ENCODE results near the gene LSS. TPM values are rescaled to one million over a fixed set of nuclear protein-coding genes. Genes with fewer than 3 reads are reported as not detected.

LSS gene
- total RNA-seq, 1 experiment from 2014 or later, result 130 TPM

DNA sequence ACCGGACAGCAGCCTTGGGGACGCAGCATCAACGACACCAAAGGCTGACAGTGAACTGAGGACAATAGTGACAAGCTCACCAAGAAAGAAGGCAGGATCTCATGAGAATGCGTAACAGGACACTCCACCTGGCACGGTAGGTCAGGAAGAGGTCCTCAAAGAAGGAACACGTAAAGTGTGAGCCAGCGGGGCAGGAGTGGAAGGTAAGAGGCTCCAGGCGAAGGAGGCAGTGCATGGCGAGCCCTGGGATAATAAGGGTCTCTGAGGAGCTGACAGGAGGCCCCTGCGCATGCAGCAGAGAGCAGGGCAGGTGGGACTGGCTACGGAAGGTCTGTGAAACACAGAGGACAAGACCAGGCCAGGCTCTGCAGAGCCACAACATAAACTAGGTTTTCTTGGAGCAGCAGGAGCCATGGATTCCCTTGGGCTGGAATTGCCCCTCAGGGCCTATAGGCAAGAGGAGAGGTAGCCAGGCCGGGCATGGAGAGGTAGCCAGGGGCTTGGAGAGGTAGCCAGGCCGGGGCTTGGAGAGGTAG is 8.2 kb downstream of the LSS start:
- Histone ChIP-seq H3K4me1 (ENCODE audit: insufficient read depth, low read length, poor library complexity, severe bottlenecking) (no peaks in the 10 kb centered on the region), H3K36me3 (ENCODE audit: insufficient read depth, low read length, poor library complexity, severe bottlenecking) (peaks cover 52% of the 10 kb centered on the region), H3K4me3 (ENCODE audit: low read depth, low read length, poor library complexity, severe bottlenecking) (no peak overlapping the region), H3K9me3 (ENCODE audit: low read depth, low read length, poor library complexity, severe bottlenecking) (no peaks in the 10 kb centered on the region), H3K27ac (ENCODE audit: low read depth, low read length, poor library complexity, severe bottlenecking) (no peak overlapping the region), H3K27me3 (replicated peaks; ENCODE audit: insufficient read depth, low read depth, low read length, poor library complexity) (no peaks in the 10 kb centered on the region)
- TF ChIP-seq, protein P1, sequence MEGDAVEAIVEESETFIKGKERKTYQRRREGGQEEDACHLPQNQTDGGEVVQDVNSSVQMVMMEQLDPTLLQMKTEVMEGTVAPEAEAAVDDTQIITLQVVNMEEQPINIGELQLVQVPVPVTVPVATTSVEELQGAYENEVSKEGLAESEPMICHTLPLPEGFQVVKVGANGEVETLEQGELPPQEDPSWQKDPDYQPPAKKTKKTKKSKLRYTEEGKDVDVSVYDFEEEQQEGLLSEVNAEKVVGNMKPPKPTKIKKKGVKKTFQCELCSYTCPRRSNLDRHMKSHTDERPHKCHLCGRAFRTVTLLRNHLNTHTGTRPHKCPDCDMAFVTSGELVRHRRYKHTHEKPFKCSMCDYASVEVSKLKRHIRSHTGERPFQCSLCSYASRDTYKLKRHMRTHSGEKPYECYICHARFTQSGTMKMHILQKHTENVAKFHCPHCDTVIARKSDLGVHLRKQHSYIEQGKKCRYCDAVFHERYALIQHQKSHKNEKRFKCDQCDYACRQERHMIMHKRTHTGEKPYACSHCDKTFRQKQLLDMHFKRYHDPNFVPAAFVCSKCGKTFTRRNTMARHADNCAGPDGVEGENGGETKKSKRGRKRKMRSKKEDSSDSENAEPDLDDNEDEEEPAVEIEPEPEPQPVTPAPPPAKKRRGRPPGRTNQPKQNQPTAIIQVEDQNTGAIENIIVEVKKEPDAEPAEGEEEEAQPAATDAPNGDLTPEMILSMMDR (conservative IDR thresholded peaks at IDR 0.05; ENCODE audit: low read depth, low read length), result no peak
- TF ChIP-seq EZH2 (IDR thresholded peaks at IDR 0.05; ENCODE audit: borderline replicate concordance, low read depth, low read length, poor library complexity, severe bottlenecking), result no peak
- DNase-seq (ENCODE audit: low spot score), result no peak
- ChIA-PET CTCF (no interaction called here), POLR2A (ENCODE audit: low non-redundant PET) (no interaction called here)
- intact Hi-C loops (cut with micrococcal nuclease; ENCODE audit: unreplicated experiment), result no loop called here
- no TSS peak for BruUV-seq (replicated peaks)

DNA sequence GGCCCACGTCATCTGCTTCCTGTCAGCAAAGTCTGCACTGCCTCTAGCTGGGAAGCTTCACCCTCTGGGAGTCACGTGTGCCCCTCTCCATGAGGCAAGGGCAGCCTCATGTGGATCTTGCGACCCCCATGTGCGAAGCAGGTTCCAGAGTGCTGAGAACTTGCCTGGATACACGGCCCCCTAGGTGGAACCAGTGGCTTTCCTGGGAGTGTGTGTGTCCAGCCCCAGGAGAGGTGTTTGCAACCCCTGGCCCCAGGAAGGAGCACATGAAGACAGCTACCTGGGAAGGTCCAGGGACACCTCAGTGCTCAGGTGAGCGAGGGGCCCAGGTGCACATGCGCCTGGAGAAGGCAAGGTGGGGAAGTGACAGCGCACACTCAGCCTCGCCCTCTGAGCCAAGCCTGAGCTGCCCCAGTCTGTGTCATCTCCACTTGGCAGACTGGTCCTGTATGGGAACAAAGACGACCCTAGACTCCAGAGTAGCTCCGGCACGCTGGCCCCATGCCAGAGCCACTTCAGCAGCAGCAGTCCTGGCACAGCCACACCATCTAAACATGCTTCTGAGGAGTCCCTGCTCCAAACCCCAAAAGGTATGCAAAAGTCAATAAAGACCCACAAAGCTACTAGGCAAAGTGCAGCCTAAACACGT is 8.9 kb downstream of the LSS start:
- intact Hi-C loops (cut with micrococcal nuclease; ENCODE audit: unreplicated experiment), result no loop called here
- POLR2A ChIA-PET (ENCODE audit: low non-redundant PET), result no interaction called here
- H3K27ac ChIP-seq (ENCODE audit: low read depth, low read length, poor library complexity, severe bottlenecking), result no peak overlapping the region
- no TSS peak for BruUV-seq (replicated peaks)
- H3K36me3 ChIP-seq (ENCODE audit: insufficient read depth, low read length, poor library complexity, severe bottlenecking), result peaks cover 55% of the 10 kb centered on the region
- DNase-seq (ENCODE audit: low spot score), result peak; percentile 17
- no peaks in the 10 kb centered on the region for H3K4me1 ChIP-seq (ENCODE audit: insufficient read depth, low read length, poor library complexity, severe bottlenecking)
- TF ChIP-seq, protein P1 (conservative IDR thresholded peaks at IDR 0.05; ENCODE audit: low read depth, low read length), result no peak
- TF ChIP-seq EZH2 (IDR thresholded peaks at IDR 0.05; ENCODE audit: borderline replicate concordance, low read depth, low read length, poor library complexity, severe bottlenecking), result no peak
- H3K9me3 ChIP-seq (ENCODE audit: low read depth, low read length, poor library complexity, severe bottlenecking), result no peaks in the 10 kb centered on the region
- CTCF ChIA-PET, result no interaction called here
- H3K4me3 ChIP-seq (ENCODE audit: low read depth, low read length, poor library complexity, severe bottlenecking), result no peak overlapping the region
- no peaks in the 10 kb centered on the region for H3K27me3 ChIP-seq (replicated peaks; ENCODE audit: insufficient read depth, low read depth, low read length, poor library complexity)

DNA sequence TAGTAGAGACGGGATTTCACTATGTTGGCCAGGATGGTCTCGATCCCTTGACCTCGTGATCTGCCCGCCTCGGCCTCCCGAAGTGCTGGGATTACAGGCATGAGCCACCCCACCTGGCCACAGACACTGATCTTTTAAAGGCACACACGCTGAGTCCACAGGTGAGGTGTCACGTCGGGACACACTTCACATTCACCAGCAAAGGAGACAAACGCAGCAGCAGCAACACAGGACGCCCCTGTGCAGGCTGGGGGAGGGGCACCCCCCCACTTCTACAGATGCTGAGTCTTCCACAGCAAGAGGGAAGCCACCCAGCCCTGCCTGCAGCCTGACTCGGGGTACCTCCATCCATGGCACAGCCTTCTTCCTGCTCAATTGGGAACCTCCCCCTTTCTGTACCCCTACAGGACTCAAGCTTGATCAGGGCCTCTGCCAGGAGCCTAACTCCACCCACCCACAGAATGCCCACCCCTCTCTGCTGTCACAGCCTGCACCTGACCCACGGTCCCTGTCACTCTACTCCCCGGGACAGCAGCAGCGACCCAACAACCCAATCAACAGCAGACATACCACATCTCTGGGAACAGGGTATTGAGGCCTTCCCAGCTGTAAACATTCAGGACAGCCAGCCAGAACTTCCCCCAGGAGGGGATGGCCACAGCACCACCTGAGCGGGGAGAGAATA is 9.5 kb downstream of the LSS start:
- intact Hi-C loops (cut with micrococcal nuclease; ENCODE audit: unreplicated experiment), result no loop called here
- DNase-seq (ENCODE audit: low spot score), result no peak
- no TSS peak for BruUV-seq (replicated peaks)
- H3K4me3 ChIP-seq (ENCODE audit: low read depth, low read length, poor library complexity, severe bottlenecking), result no peak overlapping the region
- peaks cover 60% of the 10 kb centered on the region for H3K36me3 ChIP-seq (ENCODE audit: insufficient read depth, low read length, poor library complexity, severe bottlenecking)
- ChIA-PET CTCF (no interaction called here), POLR2A (ENCODE audit: low non-redundant PET) (no interaction called here)
- no peaks in the 10 kb centered on the region for H3K27me3 ChIP-seq (replicated peaks; ENCODE audit: insufficient read depth, low read depth, low read length, poor library complexity)
- no peaks in the 10 kb centered on the region for H3K4me1 ChIP-seq (ENCODE audit: insufficient read depth, low read length, poor library complexity, severe bottlenecking)
- no peak overlapping the region for H3K27ac ChIP-seq (ENCODE audit: low read depth, low read length, poor library complexity, severe bottlenecking)
- H3K9me3 ChIP-seq (ENCODE audit: low read depth, low read length, poor library complexity, severe bottlenecking), result no peaks in the 10 kb centered on the region
- TF ChIP-seq, protein P1 (conservative IDR thresholded peaks at IDR 0.05; ENCODE audit: low read depth, low read length), result no peak
- no peak for TF ChIP-seq EZH2 (IDR thresholded peaks at IDR 0.05; ENCODE audit: borderline replicate concordance, low read depth, low read length, poor library complexity, severe bottlenecking)
